Small intestine (tissue), 7 donors: ENCODE data around the gene HECTD2. TPM values are rescaled to one million over a fixed set of nuclear protein-coding genes. Genes with fewer than 3 reads are reported as not detected.
"Not testable (repeated sequence)": the region's sequence is repeated elsewhere in the genome, so short reads cannot be mapped to it uniquely, and the experiment has no call there.

Experiments
- DNase-seq, 2 donors: peaks; one replicate each; pipeline versions ENCODE4 v3.0.0 to v3.0.0-alpha.2; 2013
- FAIRE-seq: peaks from 2 replicates; lab custom pipeline; 2012; peaks lifted over from hg19 to GRCh38; lab: Jason Lieb, UNC
- H3K27ac ChIP-seq, 3 donors: one replicate each; pipeline ENCODE4 v1.5.1; 2013; ENCODE audit warnings: low read length in 2 of 3, mild to moderate bottlenecking in 2 of 3, control low read depth in 1 of 3, inconsistent platforms in 1 of 3, low read depth in 1 of 3, moderate library complexity in 1 of 3
- H3K27me3 ChIP-seq, 3 donors: one replicate each; pipeline ENCODE4 v1.6.1; 2013; ENCODE audit warnings: low read length in 3 of 3, inconsistent platforms in 1 of 3; ENCODE audit not compliant: control insufficient read depth in 3 of 3, insufficient read depth in 3 of 3
- H3K36me3 ChIP-seq, 3 donors: one replicate each; pipeline ENCODE4 v1.6.1; 2013; ENCODE audit warnings: low read length in 3 of 3, inconsistent platforms in 1 of 3, low read depth in 1 of 3, mild to moderate bottlenecking in 1 of 3, moderate library complexity in 1 of 3; ENCODE audit not compliant: control insufficient read depth in 3 of 3, insufficient read depth in 2 of 3
- H3K4me1 ChIP-seq, 3 donors: one replicate each; pipeline ENCODE4 v1.6.1; 2013; ENCODE audit warnings: low read length in 2 of 3, inconsistent platforms in 1 of 3, low read depth in 1 of 3, mild to moderate bottlenecking in 1 of 3, moderate library complexity in 1 of 3; ENCODE audit not compliant: control insufficient read depth in 3 of 3, insufficient read depth in 2 of 3
- H3K4me3 ChIP-seq, 3 donors: one replicate each; pipeline ENCODE4 v1.5.1; 2013; ENCODE audit warnings: low read length in 3 of 3, control low read depth in 1 of 3, inconsistent platforms in 1 of 3, low read depth in 1 of 3, mild to moderate bottlenecking in 1 of 3, moderate library complexity in 1 of 3
- H3K9me3 ChIP-seq, 2 donors: one replicate each; pipeline ENCODE4 v1.6.1; 2013; ENCODE audit warnings: low read depth in 1 of 2, low read length in 1 of 2; ENCODE audit not compliant: control insufficient read depth in 2 of 2, insufficient read depth in 1 of 2
- WGBS, 3 donors: extraction: QIAGEN DNeasy Blood & Tissue Kit; methylation state at CpG; one replicate each; pipeline ENCODE4 v1.1.7; 2013; 5-methylcytosine and 5-hydroxymethylcytosine counted together
- polyA plus RNA-seq, 4 donors: library from polyadenylated mRNA; stranded (reverse) in 3 of 4; unstranded in 1 of 4; fragments of 200-250 nt in 3 of 4; fragments of 120-200 nt in 1 of 4; gene quantifications; one replicate each; pipeline versions ENCODE4 v1.2.1 to v1.2.3, GENCODE V29; 2013
- donor health status: healthy with polysubstance abuse.
- donor health status: control.
- donor health status: control.
- donor health status: Bipolar disorder and iron deficiency.
- donor health status: healthy.

HECTD2 gene
- polyA plus RNA-seq, 4 donors: 0.89 to 10.7 (median 2.3) TPM

- DNase-seq: no peak
- no peak for FAIRE-seq
- Histone ChIP-seq H3K27me3 (no peaks in the 10 kb centered on the region), H3K27ac (peak overlapping the region in 1 of 3 donors; percentile 87), H3K4me1 (peaks cover 7 to 61% (median 10%) of the 10 kb centered on the region in 3 donors), H3K4me3 (no peak overlapping the region), H3K9me3 (peaks cover 0 to 2% of the 10 kb centered on the region in 2 donors), H3K36me3 (no peaks in the 10 kb centered on the region)
These were observed 145.3 kb downstream of the HECTD2 start for GRCh38 chr10:91555455-91555854.

- FAIRE-seq (no peak), DNase-seq (peak; percentile 83 to 92)
- 21 to 64% (median 44%) methylated on average over 12 of the region's 12 CpGs for WGBS, 3 donors
- Histone ChIP-seq H3K9me3 (peaks cover 0 to 11% of the 10 kb centered on the region in 2 donors), H3K27ac (peak overlapping the region; percentile 12 to 87 (median 30)), H3K36me3 (peaks cover 0 to 4% (median 0%) of the 10 kb centered on the region in 3 donors), H3K4me1 (peaks cover 7 to 66% (median 10%) of the 10 kb centered on the region in 3 donors), H3K27me3 (no peaks in the 10 kb centered on the region), H3K4me3 (no peak overlapping the region)
These were observed 146.8 kb downstream of the HECTD2 start for GRCh38 chr10:91556691-91557566.

GRCh38 chr10:91557651-91558111, 147.5 kb downstream of the HECTD2 start:
- no peak for FAIRE-seq
- H3K4me3 ChIP-seq: no peak overlapping the region
- DNase-seq: no peak
- peaks cover 0 to 4% (median 0%) of the 10 kb centered on the region in 3 donors for H3K36me3 ChIP-seq
- peaks cover 7 to 61% (median 10%) of the 10 kb centered on the region in 3 donors for H3K4me1 ChIP-seq
- H3K27me3 ChIP-seq: no peaks in the 10 kb centered on the region
- peaks cover 0 to 11% of the 10 kb centered on the region in 2 donors for H3K9me3 ChIP-seq
- WGBS, 3 donors: 31 to 41% (median 34%) methylated on average over 2 of the region's 2 CpGs
- peak overlapping the region in 1 of 3 donors; percentile 87 for H3K27ac ChIP-seq

- WGBS, 3 donors: 88 to 91% (median 90%) methylated on average over 3 of the region's 3 CpGs
- FAIRE-seq (no peak), DNase-seq (no peak)
- H3K9me3 ChIP-seq: peaks cover 0 to 11% of the 10 kb centered on the region in 2 donors
- no peaks in the 10 kb centered on the region for H3K27me3 ChIP-seq
- no peak overlapping the region for H3K4me3 ChIP-seq
- peaks cover 7 to 67% (median 10%) of the 10 kb centered on the region in 3 donors for H3K4me1 ChIP-seq
- peaks cover 0 to 4% (median 0%) of the 10 kb centered on the region in 3 donors for H3K36me3 ChIP-seq
- H3K27ac ChIP-seq: peak overlapping the region in 1 of 3 donors; percentile 69
These were observed 148.3 kb downstream of the HECTD2 start for GRCh38 chr10:91558473-91558872.

GRCh38 chr10:91559169-91559568, 149.0 kb downstream of the HECTD2 start:
- Histone ChIP-seq H3K4me3 (no peak overlapping the region), H3K27ac (peak overlapping the region in 1 of 3 donors; percentile 69), H3K36me3 (peaks cover 0 to 4% (median 0%) of the 10 kb centered on the region in 3 donors), H3K4me1 (peaks cover 7 to 72% (median 10%) of the 10 kb centered on the region in 3 donors), H3K27me3 (no peaks in the 10 kb centered on the region), H3K9me3 (peaks cover 0 to 11% of the 10 kb centered on the region in 2 donors)
- WGBS, 3 donors: 25 to 82% (median 44%) methylated on average over 1 of the region's 1 CpG
- FAIRE-seq: no peak
- DNase-seq: peak; percentile 51 to 60

- 7 to 64% (median 51%) methylated on average over 2 of the region's 2 CpGs for WGBS, 3 donors
- no peak for FAIRE-seq
- Histone ChIP-seq H3K27ac (peak overlapping the region in 1 of 3 donors; percentile 45), H3K4me3 (no peak overlapping the region), H3K27me3 (no peaks in the 10 kb centered on the region), H3K36me3 (peaks cover 0 to 4% (median 0%) of the 10 kb centered on the region in 3 donors), H3K4me1 (peaks cover 7 to 73% (median 10%) of the 10 kb centered on the region in 3 donors), H3K9me3 (peaks cover 0 to 11% of the 10 kb centered on the region in 2 donors)
- DNase-seq: no peak
These were observed 149.6 kb downstream of the HECTD2 start for GRCh38 chr10:91559750-91560149.

GRCh38 chr10:91560827-91561226, 150.7 kb downstream of the HECTD2 start:
- 47 to 60% (median 58%) methylated on average over 3 of the region's 3 CpGs for WGBS, 3 donors
- H3K4me3 ChIP-seq, H3K27ac ChIP-seq, FAIRE-seq, H3K27me3 ChIP-seq, H3K36me3 ChIP-seq: not testable (repeated sequence)
- peaks cover 0 to 11% of the 10 kb centered on the region in 2 donors for H3K9me3 ChIP-seq
- peaks cover 6 to 70% (median 7%) of the 10 kb centered on the region in 3 donors for H3K4me1 ChIP-seq
- peak in 1 of 2 donors; percentile 54 for DNase-seq

- DNase-seq: no peak
- Histone ChIP-seq H3K9me3 (peaks cover 0 to 11% of the 10 kb centered on the region in 2 donors), H3K4me1 (peaks cover 0 to 50% (median 2%) of the 10 kb centered on the region in 3 donors), H3K27me3 (no peaks in the 10 kb centered on the region), H3K27ac (no peak overlapping the region), H3K36me3 (peaks cover 0 to 4% (median 0%) of the 10 kb centered on the region in 3 donors), H3K4me3 (no peak overlapping the region)
- WGBS, 3 donors: 72 to 79% (median 75%) methylated on average over 2 of the region's 2 CpGs
- no peak for FAIRE-seq
These were observed 152.9 kb downstream of the HECTD2 start for GRCh38 chr10:91562839-91563581.
